Measurements from ENCODE around the gene DPYD.

Gene DPYD

GRCh38 chr1:97646071-97646470, 274.8 kb downstream of the DPYD start:
- Mint-ChIP-seq H3K9me3 (peaks cover 7% of the 10 kb centered on the region), H3K27me3 (no peaks in the 10 kb centered on the region), H3K27ac (no peak overlapping the region), H3K36me3 (peaks cover 2% of the 10 kb centered on the region), H3K4me1 (no peaks in the 10 kb centered on the region), H3K4me3 (no peak overlapping the region)
- no peak for ATAC-seq (ENCODE audit: low read depth)
- DNase-seq (ENCODE audit: low spot score in 2 of 2): no peak

GRCh38 chr1:97640677-97641076, 280.2 kb downstream of the DPYD start:
- H3K36me3 Mint-ChIP-seq: no peaks in the 10 kb centered on the region
- peaks cover 2% of the 10 kb centered on the region for H3K9me3 Mint-ChIP-seq
- H3K27me3 Mint-ChIP-seq: no peaks in the 10 kb centered on the region
- DNase-seq (ENCODE audit: low spot score in 2 of 2) (no peak), ATAC-seq (ENCODE audit: low read depth) (no peak)
- H3K4me1 Mint-ChIP-seq: no peaks in the 10 kb centered on the region
- no peak overlapping the region for H3K27ac Mint-ChIP-seq
- H3K4me3 Mint-ChIP-seq: no peak overlapping the region

GRCh38 chr1:97636941-97637340, 283.9 kb downstream of the DPYD start:
- H3K27me3 Mint-ChIP-seq: no peaks in the 10 kb centered on the region
- no peak for ATAC-seq (ENCODE audit: low read depth)
- no peak overlapping the region for H3K27ac Mint-ChIP-seq
- DNase-seq (ENCODE audit: low spot score in 2 of 2): no peak
- no peaks in the 10 kb centered on the region for H3K36me3 Mint-ChIP-seq
- H3K9me3 Mint-ChIP-seq: no peaks in the 10 kb centered on the region
- no peaks in the 10 kb centered on the region for H3K4me1 Mint-ChIP-seq
- no peak overlapping the region for H3K4me3 Mint-ChIP-seq

- H3K27ac Mint-ChIP-seq: no peak overlapping the region
- H3K27me3 Mint-ChIP-seq: no peaks in the 10 kb centered on the region
- DNase-seq (ENCODE audit: low spot score in 2 of 2) (no peak), ATAC-seq (ENCODE audit: low read depth) (no peak)
- H3K9me3 Mint-ChIP-seq: no peaks in the 10 kb centered on the region
- no peak overlapping the region for H3K4me3 Mint-ChIP-seq
- H3K36me3 Mint-ChIP-seq: no peaks in the 10 kb centered on the region
- H3K4me1 Mint-ChIP-seq: no peaks in the 10 kb centered on the region
These were observed 286.1 kb downstream of the DPYD start for GRCh38 chr1:97634758-97635157.

GRCh38 chr1:97632776-97633175, 288.1 kb downstream of the DPYD start:
- Mint-ChIP-seq H3K27me3 (no peaks in the 10 kb centered on the region), H3K4me3 (no peak overlapping the region), H3K27ac (no peak overlapping the region), H3K36me3 (no peaks in the 10 kb centered on the region), H3K4me1 (no peaks in the 10 kb centered on the region), H3K9me3 (no peaks in the 10 kb centered on the region)
- no peak for DNase-seq (ENCODE audit: low spot score in 2 of 2)
- ATAC-seq (ENCODE audit: low read depth): no peak

- H3K27me3 Mint-ChIP-seq: no peaks in the 10 kb centered on the region
- no peak for DNase-seq (ENCODE audit: low spot score in 2 of 2)
- no peak for ATAC-seq (ENCODE audit: low read depth)
- H3K4me1 Mint-ChIP-seq: no peaks in the 10 kb centered on the region
- H3K36me3 Mint-ChIP-seq: no peaks in the 10 kb centered on the region
- H3K4me3 Mint-ChIP-seq: no peak overlapping the region
- H3K27ac Mint-ChIP-seq: no peak overlapping the region
- no peaks in the 10 kb centered on the region for H3K9me3 Mint-ChIP-seq
These were observed 288.8 kb downstream of the DPYD start for GRCh38 chr1:97632075-97632474.

- Mint-ChIP-seq H3K4me3 (no peak overlapping the region), H3K36me3 (no peaks in the 10 kb centered on the region), H3K27me3 (no peaks in the 10 kb centered on the region), H3K27ac (no peak overlapping the region), H3K9me3 (no peaks in the 10 kb centered on the region), H3K4me1 (no peaks in the 10 kb centered on the region)
- DNase-seq (ENCODE audit: low spot score in 2 of 2): no peak
- no peak for ATAC-seq (ENCODE audit: low read depth)
These were observed 289.9 kb downstream of the DPYD start for GRCh38 chr1:97630948-97631347.

- ATAC-seq (ENCODE audit: low read depth): no peak
- no peak overlapping the region for H3K27ac Mint-ChIP-seq
- no peaks in the 10 kb centered on the region for H3K27me3 Mint-ChIP-seq
- DNase-seq (ENCODE audit: low spot score in 2 of 2): no peak
- no peaks in the 10 kb centered on the region for H3K4me1 Mint-ChIP-seq
- no peaks in the 10 kb centered on the region for H3K36me3 Mint-ChIP-seq
- no peaks in the 10 kb centered on the region for H3K9me3 Mint-ChIP-seq
- H3K4me3 Mint-ChIP-seq: no peak overlapping the region
These were observed 290.6 kb downstream of the DPYD start for GRCh38 chr1:97630281-97630680.

GRCh38 chr1:97623220-97623619, 297.6 kb downstream of the DPYD start:
- no peak overlapping the region for H3K4me3 Mint-ChIP-seq
- H3K36me3 Mint-ChIP-seq: no peaks in the 10 kb centered on the region
- H3K4me1 Mint-ChIP-seq: no peaks in the 10 kb centered on the region
- ATAC-seq (ENCODE audit: low read depth) (no peak), DNase-seq (ENCODE audit: low spot score in 2 of 2) (no peak)
- H3K27me3 Mint-ChIP-seq: no peaks in the 10 kb centered on the region
- H3K27ac Mint-ChIP-seq: no peak overlapping the region
- H3K9me3 Mint-ChIP-seq: peaks cover 2% of the 10 kb centered on the region

GRCh38 chr1:97621955-97622354, 298.9 kb downstream of the DPYD start:
- Mint-ChIP-seq H3K4me1 (no peaks in the 10 kb centered on the region), H3K27ac (no peak overlapping the region), H3K9me3 (peaks cover 2% of the 10 kb centered on the region), H3K36me3 (no peaks in the 10 kb centered on the region), H3K4me3 (no peak overlapping the region), H3K27me3 (no peaks in the 10 kb centered on the region)
- ATAC-seq (ENCODE audit: low read depth) (no peak), DNase-seq (ENCODE audit: low spot score in 2 of 2) (no peak)

- Mint-ChIP-seq H3K27me3 (no peaks in the 10 kb centered on the region), H3K4me3 (no peak overlapping the region), H3K9me3 (peaks cover 2% of the 10 kb centered on the region), H3K4me1 (no peaks in the 10 kb centered on the region), H3K27ac (no peak overlapping the region), H3K36me3 (no peaks in the 10 kb centered on the region)
- ATAC-seq (ENCODE audit: low read depth) (no peak), DNase-seq (ENCODE audit: low spot score in 2 of 2) (no peak)
These were observed 301.1 kb downstream of the DPYD start for GRCh38 chr1:97619706-97620105.

- Mint-ChIP-seq H3K4me3 (no peak overlapping the region), H3K27ac (no peak overlapping the region), H3K27me3 (no peaks in the 10 kb centered on the region), H3K9me3 (peaks cover 2% of the 10 kb centered on the region), H3K36me3 (no peaks in the 10 kb centered on the region), H3K4me1 (peaks cover 3% of the 10 kb centered on the region)
- ATAC-seq (ENCODE audit: low read depth) (peak; percentile 32), DNase-seq (ENCODE audit: low spot score in 2 of 2) (no peak)
These were observed 310.1 kb downstream of the DPYD start for GRCh38 chr1:97610748-97611147.

- no peaks in the 10 kb centered on the region for H3K36me3 Mint-ChIP-seq
- ATAC-seq (ENCODE audit: low read depth) (no peak), DNase-seq (ENCODE audit: low spot score in 2 of 2) (no peak)
- H3K4me3 Mint-ChIP-seq: no peak overlapping the region
- peaks cover 3% of the 10 kb centered on the region for H3K4me1 Mint-ChIP-seq
- no peaks in the 10 kb centered on the region for H3K27me3 Mint-ChIP-seq
- H3K9me3 Mint-ChIP-seq: peaks cover 2% of the 10 kb centered on the region
- H3K27ac Mint-ChIP-seq: no peak overlapping the region
These were observed 310.7 kb downstream of the DPYD start for GRCh38 chr1:97610102-97610501.

- ATAC-seq (ENCODE audit: low read depth): no peak
- Mint-ChIP-seq H3K27ac (no peak overlapping the region), H3K27me3 (no peaks in the 10 kb centered on the region), H3K4me3 (no peak overlapping the region), H3K9me3 (peaks cover 2% of the 10 kb centered on the region), H3K4me1 (peaks cover 3% of the 10 kb centered on the region), H3K36me3 (no peaks in the 10 kb centered on the region)
- DNase-seq (ENCODE audit: low spot score in 2 of 2): no peak
These were observed 312.6 kb downstream of the DPYD start for GRCh38 chr1:97608272-97608671.

GRCh38 chr1:97603776-97604175, 317.1 kb downstream of the DPYD start:
- no peaks in the 10 kb centered on the region for H3K27me3 Mint-ChIP-seq
- no peak for ATAC-seq (ENCODE audit: low read depth)

GRCh38 chr1:97603218-97603617, 317.6 kb downstream of the DPYD start:
- Mint-ChIP-seq H3K4me3 (no peak overlapping the region), H3K27me3 (no peaks in the 10 kb centered on the region), H3K9me3 (no peaks in the 10 kb centered on the region)

More at GRCh38 chr1:97603776-97604175, 317.1 kb downstream of the DPYD start:
- H3K27ac Mint-ChIP-seq: no peak overlapping the region
- no peak overlapping the region for H3K4me3 Mint-ChIP-seq
- DNase-seq (ENCODE audit: low spot score in 2 of 2): no peak
- H3K36me3 Mint-ChIP-seq: no peaks in the 10 kb centered on the region
- no peaks in the 10 kb centered on the region for H3K4me1 Mint-ChIP-seq
- no peaks in the 10 kb centered on the region for H3K9me3 Mint-ChIP-seq

More at GRCh38 chr1:97603218-97603617, 317.6 kb downstream of the DPYD start:
- H3K4me1 Mint-ChIP-seq: no peaks in the 10 kb centered on the region
- DNase-seq (ENCODE audit: low spot score in 2 of 2) (no peak), ATAC-seq (ENCODE audit: low read depth) (no peak)
- H3K27ac Mint-ChIP-seq: no peak overlapping the region
- no peaks in the 10 kb centered on the region for H3K36me3 Mint-ChIP-seq
